Heart right ventricle (tissue), 16 donors: ENCODE measurements around the gene ZCCHC24. TPM values are rescaled to one million over a fixed set of nuclear protein-coding genes. Genes with fewer than 3 reads are reported as not detected.

Experiments used
- ATAC-seq, 8 donors: fragments of 200-7000 bp; cut with Tn5 transposase; one replicate each; pipeline ENCODE4 v1.9.1; 2020; ENCODE audit warnings: mild to moderate bottlenecking in 8 of 8, moderate library complexity in 8 of 8, moderate number of reproducible peaks in 1 of 8
- DNase-seq, 2 donors: peaks; one replicate each; pipeline ENCODE4 v3.0.0-alpha.2; 2020
- H3K27ac ChIP-seq, 10 donors: fragments of 200-600 bp; sonication (generic) in 2 of 10; one replicate each; pipeline versions ENCODE4 v1.5.0 to v1.8.0; 2020 to 2022; ENCODE audit warnings: mild to moderate bottlenecking in 3 of 10
- H3K27me3 ChIP-seq, 7 donors: fragments of 200-600 bp; one replicate each; pipeline ENCODE4 v1.8.0; 2021 to 2022; ENCODE audit warnings: mild to moderate bottlenecking in 2 of 7
- H3K36me3 ChIP-seq, 9 donors: fragments of 200-600 bp; sonication (generic) in 1 of 9; one replicate each; pipeline versions ENCODE4 v1.5.0 to v1.8.0; 2020 to 2022; ENCODE audit warnings: mild to moderate bottlenecking in 2 of 9
- H3K4me1 ChIP-seq, 9 donors: fragments of 200-600 bp; sonication (generic) in 1 of 9; one replicate each; pipeline versions ENCODE4 v1.5.0 to v1.8.0; 2020 to 2022; ENCODE audit warnings: mild to moderate bottlenecking in 4 of 9
- H3K4me3 ChIP-seq, 10 donors: fragments of 200-600 bp; sonication (generic) in 2 of 10; one replicate each; pipeline versions ENCODE4 v1.5.0 to v1.8.0; 2020 to 2022; ENCODE audit warnings: mild to moderate bottlenecking in 7 of 10, moderate library complexity in 2 of 10
- H3K9me3 ChIP-seq, 11 donors: fragments of 200-600 bp in 10 of 11; sonication (generic) in 2 of 11; one replicate each; pipeline versions ENCODE4 v1.5.0 to v1.8.0; 2013 to 2022; ENCODE audit warnings: mild to moderate bottlenecking in 2 of 11, control low read depth in 1 of 11, moderate library complexity in 1 of 11
- WGBS, 2 donors: extraction: QIAGEN DNeasy Blood & Tissue Kit; methylation state at CpG; one replicate each; pipeline ENCODE4 v1.1.7; 2013; ENCODE audit warnings: inconsistent platforms in 1 of 2; 5-methylcytosine and 5-hydroxymethylcytosine counted together
- intact Hi-C, 10 donors: fragments of 100-400 bp; cut with DNase I; formaldehyde crosslinking; loops; one replicate each; pipeline versions ENCODE4 v1.11.1 to v1.14.2; 2022
- polyA plus RNA-seq, 2 donors: library from polyadenylated mRNA; stranded (reverse); fragments of 200-250 nt; gene quantifications; one replicate each; pipeline ENCODE4 v1.2.3, GENCODE V29; 2013
- total RNA-seq, 10 donors: library from RNA; stranded (reverse); fragmentation: NEBNext Ultra II Directional in 3 of 10; extraction: Animal tissue kit (Norgen Biotek cat#: 25700) in 3 of 10; gene quantifications; one replicate each; pipeline versions ENCODE4 v1.2.1 to v1.2.4, GENCODE V29; 2021 to 2023
- TF ChIP-seq, protein P1 (sequence below), 9 donors: fragments of 200-600 bp; sonication (generic) in 2 of 9; IDR thresholded peaks; one replicate each; pipeline versions ENCODE4 v1.5.0 to v1.8.0; 2021 to 2022; ENCODE audit warnings: antibody characterized with exemption in 9 of 9, mild to moderate bottlenecking in 5 of 9, moderate library complexity in 1 of 9
- donor health status: Arrhythmogenic right ventricular cardiomyopathy.
- donor health status: ischemic (EF 13 %, LVEDD 7.1; RV severe dilation, severe dysfunction).
- donor health status: healthy with polysubstance abuse.
- donor health status: DM: no; HTN: yes; CAD: no.
- donor health status: DM: no; HTN: no; CAD: no.
- donor health status: ischemic (EF 25% LVEDD 6.9; RV normal size, moderate dysfunction).
- donor health status: ischemic (EF 25% LVEDD 5.7; RV mildly dilated, moderate dysfunction).
- donor health status: healthy.
- donor health status: DM: yes; HTN: yes; CAD: no.
- donor health status: Ischemic cardiomyopathy.
- donor health status: ischemic (EF 35%, LVEDD 5.7; RV mildly dilated, moderate dysfunction).
- donor health status: nonischemic (EF 11% LVEDD 7.7; RV severe dilation, severe dysfunction).
- donor health status: DM: yes; HTN: yes; CAD: no.
- donor health status: PGD.
- donor health status: ischemic (EF 29% LVEDD 5.4; RV normal size, mild dysfunction).
- donor health status: nonischemic (EF 23%, LVEDD 6.1; RV moderate dilation, normal function).

ZCCHC24 gene
- total and polyA plus RNA-seq, 12 donors: 19.3 to 59.0 (median 45.9) TPM

DNA sequence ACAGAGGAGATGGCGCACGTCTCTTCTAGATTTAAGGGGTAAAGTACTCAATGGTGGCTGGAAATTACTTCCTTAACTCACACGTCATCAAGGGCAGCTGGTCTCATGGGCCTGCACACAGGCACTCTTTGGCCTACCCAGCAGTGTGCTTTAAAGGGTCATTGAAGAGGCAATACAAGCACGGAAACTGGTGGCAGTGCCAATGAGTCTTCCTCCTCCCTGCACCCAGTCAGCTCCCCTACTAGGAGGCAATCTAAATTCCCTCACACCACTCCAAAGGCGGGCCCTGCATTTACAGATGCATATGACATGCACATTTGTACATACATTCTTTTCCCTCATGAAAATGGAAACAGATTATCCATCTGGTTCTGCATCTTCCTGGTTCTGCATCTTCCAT lies 50.8 kb downstream of the ZCCHC24 start:
- Histone ChIP-seq H3K27ac (no peak overlapping the region), H3K4me3 (no peak overlapping the region), H3K36me3 (peaks cover 0 to 46% (median 7%) of the 10 kb centered on the region in 9 donors), H3K9me3 (no peaks in the 10 kb centered on the region), H3K4me1 (peaks cover 26 to 64% (median 42%) of the 10 kb centered on the region in 9 donors), H3K27me3 (no peaks in the 10 kb centered on the region)
- 77 to 81% methylated on average over 5 of the region's 5 CpGs for WGBS, 2 donors
- intact Hi-C loops: loop anchor here in 2 of 10 donors (5.0 to 10.0 kb wide), 2 partner anchors 50 to 53 kb away; partner anchors contain the start of gene ZCCHC24 (in 2 of the 2)
- TF ChIP-seq, protein P1, sequence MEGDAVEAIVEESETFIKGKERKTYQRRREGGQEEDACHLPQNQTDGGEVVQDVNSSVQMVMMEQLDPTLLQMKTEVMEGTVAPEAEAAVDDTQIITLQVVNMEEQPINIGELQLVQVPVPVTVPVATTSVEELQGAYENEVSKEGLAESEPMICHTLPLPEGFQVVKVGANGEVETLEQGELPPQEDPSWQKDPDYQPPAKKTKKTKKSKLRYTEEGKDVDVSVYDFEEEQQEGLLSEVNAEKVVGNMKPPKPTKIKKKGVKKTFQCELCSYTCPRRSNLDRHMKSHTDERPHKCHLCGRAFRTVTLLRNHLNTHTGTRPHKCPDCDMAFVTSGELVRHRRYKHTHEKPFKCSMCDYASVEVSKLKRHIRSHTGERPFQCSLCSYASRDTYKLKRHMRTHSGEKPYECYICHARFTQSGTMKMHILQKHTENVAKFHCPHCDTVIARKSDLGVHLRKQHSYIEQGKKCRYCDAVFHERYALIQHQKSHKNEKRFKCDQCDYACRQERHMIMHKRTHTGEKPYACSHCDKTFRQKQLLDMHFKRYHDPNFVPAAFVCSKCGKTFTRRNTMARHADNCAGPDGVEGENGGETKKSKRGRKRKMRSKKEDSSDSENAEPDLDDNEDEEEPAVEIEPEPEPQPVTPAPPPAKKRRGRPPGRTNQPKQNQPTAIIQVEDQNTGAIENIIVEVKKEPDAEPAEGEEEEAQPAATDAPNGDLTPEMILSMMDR (IDR thresholded peaks at IDR 0.05): no peak
- DNase-seq (peak in 1 of 2 donors; percentile 0), ATAC-seq (no peak)

DNA sequence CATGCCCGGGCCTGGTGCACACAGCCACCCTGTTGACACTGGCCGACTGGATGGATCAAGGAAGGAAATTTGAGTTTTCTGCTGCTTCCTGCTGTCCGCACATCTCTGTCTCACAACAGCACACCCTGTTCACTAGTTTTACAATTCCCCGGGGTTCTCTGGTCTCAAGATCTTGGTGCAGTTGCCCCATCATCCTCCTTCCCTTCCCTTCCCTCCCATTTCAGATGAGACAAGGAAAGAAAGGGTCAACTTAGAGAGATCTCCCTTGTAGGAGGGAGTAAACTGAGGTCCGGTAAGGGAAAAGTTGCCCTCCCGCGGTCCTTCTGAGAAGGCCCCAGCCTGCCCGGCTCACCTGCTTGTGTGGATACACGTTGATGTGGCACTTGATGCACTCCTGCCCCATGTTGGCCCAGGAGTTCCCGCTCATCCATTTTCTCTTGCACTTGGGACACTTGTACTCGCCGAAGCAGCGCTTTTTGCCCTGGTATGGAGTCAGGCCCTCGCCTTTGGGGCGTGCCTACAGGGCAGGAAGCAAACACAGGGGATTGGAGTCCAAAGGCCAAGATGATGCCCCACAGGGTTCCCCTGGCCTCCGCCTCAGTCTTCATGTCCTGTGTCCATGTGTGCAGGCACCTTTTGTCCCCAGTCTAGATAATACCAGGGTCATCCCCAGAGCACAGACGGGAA lies 51.4 kb downstream of the ZCCHC24 start:
- intact Hi-C loops: loop anchor here in 1 of 10 donors (10.0 kb wide), 1 partner anchor 51 kb away; the partner anchor contains the start of gene ZCCHC24
- H3K36me3 ChIP-seq: peaks cover 0 to 49% (median 7%) of the 10 kb centered on the region in 9 donors
- H3K9me3 ChIP-seq: no peaks in the 10 kb centered on the region
- peak overlapping the region in 1 of 10 donors; percentile 31 for H3K27ac ChIP-seq
- WGBS, 2 donors: 96% methylated on average over 17 of the region's 17 CpGs
- peak in 1 of 2 donors; percentile 8 for DNase-seq
- H3K27me3 ChIP-seq: no peaks in the 10 kb centered on the region
- no peak for ATAC-seq
- H3K4me3 ChIP-seq: no peak overlapping the region
- TF ChIP-seq, protein P1 (IDR thresholded peaks at IDR 0.05): no peak
- H3K4me1 ChIP-seq: peaks cover 20 to 60% (median 47%) of the 10 kb centered on the region in 9 donors

DNA sequence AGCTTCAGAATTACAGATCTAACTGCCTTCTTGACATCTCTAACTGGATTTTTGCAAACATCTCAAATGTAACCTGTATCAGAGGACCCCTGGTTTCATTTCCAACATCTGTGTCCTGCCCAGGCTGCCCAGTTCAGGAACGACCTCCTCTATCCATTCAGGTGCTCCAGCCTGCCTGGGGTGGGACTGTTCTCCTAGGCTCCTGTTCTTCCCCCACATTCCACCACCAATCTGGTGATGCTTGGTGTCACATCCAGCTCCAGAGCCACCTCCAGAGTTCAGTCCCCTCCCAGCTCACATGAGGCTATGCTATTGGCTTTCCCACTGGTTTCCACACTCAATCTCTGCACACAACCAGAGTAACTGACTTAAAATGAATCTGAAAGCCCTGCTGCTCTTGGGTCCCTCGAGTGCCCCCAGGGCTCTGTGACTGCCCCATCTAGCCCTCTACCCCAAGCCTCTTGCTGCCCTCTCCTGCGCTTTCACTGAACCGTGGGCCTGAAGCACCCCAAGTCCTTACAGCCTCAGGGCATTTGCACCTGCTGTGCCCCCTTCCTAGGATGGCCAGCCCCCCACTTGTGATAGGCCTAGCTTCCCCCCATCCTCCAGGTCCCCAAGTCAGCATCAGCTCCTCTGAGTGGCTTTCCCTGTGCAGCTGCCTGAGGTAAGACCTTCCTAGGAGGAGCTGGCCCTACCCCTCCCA lies 52.1 kb downstream of the ZCCHC24 start:
- Histone ChIP-seq H3K27ac (no peak overlapping the region), H3K27me3 (no peaks in the 10 kb centered on the region), H3K4me1 (peaks cover 17 to 59% (median 52%) of the 10 kb centered on the region in 9 donors), H3K9me3 (no peaks in the 10 kb centered on the region), H3K36me3 (peaks cover 0 to 56% (median 7%) of the 10 kb centered on the region in 9 donors), H3K4me3 (no peak overlapping the region)
- WGBS, 2 donors: 95 to 98% methylated on average over 4 of the region's 4 CpGs
- peak in 1 of 2 donors; percentile 8 for DNase-seq
- TF ChIP-seq, protein P1 (IDR thresholded peaks at IDR 0.05): no peak
- ATAC-seq: no peak
- intact Hi-C loops: loop anchor here in 1 of 10 donors (10.0 kb wide), 1 partner anchor 51 kb away; the partner anchor contains the start of gene ZCCHC24

DNA sequence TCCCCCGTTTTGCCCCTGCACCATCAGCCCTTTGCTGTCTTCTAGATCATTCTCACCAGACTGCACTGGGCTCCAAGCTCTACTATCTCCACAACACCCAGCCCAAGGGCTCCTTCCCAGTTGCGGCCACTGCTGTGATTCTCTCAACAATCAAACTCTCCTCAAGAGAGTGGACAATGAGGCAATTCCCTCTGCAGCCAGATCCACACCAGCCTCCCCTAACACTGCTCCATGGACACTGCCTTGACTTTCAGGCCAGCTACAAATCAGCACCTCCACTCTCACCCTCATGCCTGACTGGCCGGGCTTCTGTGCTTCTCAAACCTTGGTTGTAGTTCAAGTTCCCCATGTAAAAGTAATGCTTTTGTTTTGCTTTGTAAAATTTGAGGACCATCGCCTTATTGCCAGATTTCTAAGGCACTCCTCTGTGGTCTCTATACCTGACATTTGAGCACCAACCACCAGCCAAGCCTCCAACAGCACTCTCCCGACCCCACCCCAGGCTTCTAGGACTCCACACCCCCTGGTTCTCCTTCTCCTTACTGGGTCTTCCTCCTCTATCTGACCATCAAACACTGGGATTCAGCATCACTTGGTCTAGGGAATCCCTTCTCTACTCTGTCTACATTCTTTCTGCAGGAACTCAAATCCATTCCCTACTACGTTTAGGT lies 52.8 kb downstream of the ZCCHC24 start:
- Histone ChIP-seq H3K4me1 (peaks cover 15 to 61% (median 52%) of the 10 kb centered on the region in 9 donors), H3K4me3 (no peak overlapping the region), H3K27me3 (no peaks in the 10 kb centered on the region), H3K36me3 (peaks cover 0 to 57% (median 7%) of the 10 kb centered on the region in 9 donors), H3K27ac (peak overlapping the region in 1 of 10 donors; percentile 41), H3K9me3 (no peaks in the 10 kb centered on the region)
- ATAC-seq (peak in 5 of 8 donors; percentile 21 to 69 (median 35)), DNase-seq (peak in 1 of 2 donors; percentile 18)
- 55 to 65% methylated on average over 6 of the region's 6 CpGs for WGBS, 2 donors
- intact Hi-C loops: loop anchor here in 1 of 10 donors (10.0 kb wide), 1 partner anchor 52 kb away; the partner anchor contains the start of gene ZCCHC24
- TF ChIP-seq, protein P1 (IDR thresholded peaks at IDR 0.05): no peak
